ENCODE measurements around the gene OR2D2.

GRCh38 chr11:6895010-6895409 is 2.7 kb upstream of the OR2D2 start:
- TF ChIP-seq ZNF124 (CRISPR knock-in tag; IDR thresholded peaks at IDR 0.05), result no peak
- no peak for TF ChIP-seq SUZ12 (IDR thresholded peaks at IDR 0.05; ENCODE audit: low read depth, low read length)
- no peak for TF ChIP-seq PTBP1 (IDR thresholded peaks at IDR 0.05; ENCODE audit: low read depth, low read length, poor library complexity, severe bottlenecking)
- no peak for TF ChIP-seq ZNF407 (CRISPR knock-in tag; IDR thresholded peaks at IDR 0.05; ENCODE audit: not compliant biosample characterization)
- no peak for TF ChIP-seq TAF1 (CRISPR knock-in tag; IDR thresholded peaks at IDR 0.05)
- TF ChIP-seq TRAFD1 (CRISPR knock-in tag; IDR thresholded peaks at IDR 0.05; ENCODE audit: borderline replicate concordance), result no peak
- TF ChIP-seq ZNF724P (CRISPR knock-in tag; IDR thresholded peaks at IDR 0.05; ENCODE audit: borderline replicate concordance), result no peak
- TF ChIP-seq TARDBP (CRISPR knock-in tag; IDR thresholded peaks at IDR 0.05), result no peak
- TF ChIP-seq CTCF (CRISPR knock-in tag; IDR thresholded peaks at IDR 0.05), result no peak
- no peak for TF ChIP-seq JUND (CRISPR knock-in tag; IDR thresholded peaks at IDR 0.05)
- TF ChIP-seq REST (IDR thresholded peaks at IDR 0.05; ENCODE audit: borderline replicate concordance in 1 of 2, low read depth in 1 of 2, low read length in 2 of 2), result no peak
- no peak for TF ChIP-seq BHLHE40 (IDR thresholded peaks at IDR 0.05; ENCODE audit: low read length)
- TF ChIP-seq ZFX (CRISPR knock-in tag; IDR thresholded peaks at IDR 0.05; ENCODE audit: low read depth), result no peak
